ENCODE measurements around the gene NFKBIA. TPM values are rescaled to one million over a fixed set of nuclear protein-coding genes. Genes with fewer than 3 reads are reported as not detected.
"Not testable (repeated sequence)": the region's sequence is repeated elsewhere in the genome, so short reads cannot be mapped to it uniquely, and the experiment has no call there.

The NFKBIA gene
- total RNA-seq, 6 donors from 2014 or later: 292 to 944 (median 610) TPM

DNA sequence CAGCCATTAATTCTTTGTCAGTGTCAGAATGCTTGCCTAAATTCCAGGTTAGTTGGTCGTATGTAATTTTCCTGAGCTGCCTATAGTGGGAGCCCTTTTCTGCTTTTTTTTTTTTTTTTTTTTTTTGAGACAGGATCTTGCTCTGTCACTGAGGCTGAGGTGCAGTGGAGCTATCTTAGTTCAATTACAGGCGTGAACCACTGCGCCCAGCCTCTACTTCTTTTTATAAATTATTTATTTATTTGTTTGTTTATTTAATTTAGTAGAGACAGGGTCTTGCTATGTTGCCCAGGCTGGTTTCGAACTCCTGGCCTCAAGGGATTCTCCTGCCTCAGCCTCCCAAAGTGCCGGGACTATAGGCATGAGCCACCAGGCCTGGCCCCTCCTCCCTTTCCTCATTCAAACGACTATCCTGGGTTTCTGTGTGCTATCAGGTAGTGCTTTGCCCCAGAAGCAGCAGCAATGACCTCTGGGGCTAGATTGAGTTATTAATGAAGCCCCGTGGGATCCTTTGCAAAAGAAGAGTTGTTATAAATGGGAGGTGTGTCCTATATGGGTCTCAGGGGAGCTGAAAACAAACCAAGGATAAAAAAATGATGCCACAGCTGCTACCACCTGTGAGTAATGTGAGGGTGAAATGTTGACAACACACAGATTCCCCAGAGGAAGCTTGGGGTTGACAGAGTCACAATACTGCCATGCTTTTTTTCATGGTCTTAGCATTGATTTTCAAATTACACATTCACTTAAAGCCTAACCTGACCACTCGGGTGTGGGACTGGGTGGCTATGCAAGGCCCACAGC, 34.6 kb upstream of the NFKBIA start:
- no peak for TF ChIP-seq POLR2A (IDR thresholded peaks at IDR 0.05)
- TF ChIP-seq, protein P1, sequence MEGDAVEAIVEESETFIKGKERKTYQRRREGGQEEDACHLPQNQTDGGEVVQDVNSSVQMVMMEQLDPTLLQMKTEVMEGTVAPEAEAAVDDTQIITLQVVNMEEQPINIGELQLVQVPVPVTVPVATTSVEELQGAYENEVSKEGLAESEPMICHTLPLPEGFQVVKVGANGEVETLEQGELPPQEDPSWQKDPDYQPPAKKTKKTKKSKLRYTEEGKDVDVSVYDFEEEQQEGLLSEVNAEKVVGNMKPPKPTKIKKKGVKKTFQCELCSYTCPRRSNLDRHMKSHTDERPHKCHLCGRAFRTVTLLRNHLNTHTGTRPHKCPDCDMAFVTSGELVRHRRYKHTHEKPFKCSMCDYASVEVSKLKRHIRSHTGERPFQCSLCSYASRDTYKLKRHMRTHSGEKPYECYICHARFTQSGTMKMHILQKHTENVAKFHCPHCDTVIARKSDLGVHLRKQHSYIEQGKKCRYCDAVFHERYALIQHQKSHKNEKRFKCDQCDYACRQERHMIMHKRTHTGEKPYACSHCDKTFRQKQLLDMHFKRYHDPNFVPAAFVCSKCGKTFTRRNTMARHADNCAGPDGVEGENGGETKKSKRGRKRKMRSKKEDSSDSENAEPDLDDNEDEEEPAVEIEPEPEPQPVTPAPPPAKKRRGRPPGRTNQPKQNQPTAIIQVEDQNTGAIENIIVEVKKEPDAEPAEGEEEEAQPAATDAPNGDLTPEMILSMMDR (IDR thresholded peaks at IDR 0.05): peak in 2 of 6 experiments; percentile 5 to 20
- DNase-seq (no peak), ATAC-seq (ENCODE audit: low FRiP score in 2 of 2) (no peak)
- peaks cover 0 to 3% (median 0%) of the 10 kb centered on the region in 4 donors for H3K9me3 ChIP-seq
- H3K27me3 ChIP-seq: no peaks in the 10 kb centered on the region
- H3K4me3 ChIP-seq: no peak overlapping the region
- H3K4me1 ChIP-seq: no peaks in the 10 kb centered on the region
- H3K27ac ChIP-seq: no peak overlapping the region
- no peaks in the 10 kb centered on the region for H3K36me3 ChIP-seq
- WGBS, 2 donors: 68 to 72% methylated on average over 8 of the region's 8 CpGs

DNA sequence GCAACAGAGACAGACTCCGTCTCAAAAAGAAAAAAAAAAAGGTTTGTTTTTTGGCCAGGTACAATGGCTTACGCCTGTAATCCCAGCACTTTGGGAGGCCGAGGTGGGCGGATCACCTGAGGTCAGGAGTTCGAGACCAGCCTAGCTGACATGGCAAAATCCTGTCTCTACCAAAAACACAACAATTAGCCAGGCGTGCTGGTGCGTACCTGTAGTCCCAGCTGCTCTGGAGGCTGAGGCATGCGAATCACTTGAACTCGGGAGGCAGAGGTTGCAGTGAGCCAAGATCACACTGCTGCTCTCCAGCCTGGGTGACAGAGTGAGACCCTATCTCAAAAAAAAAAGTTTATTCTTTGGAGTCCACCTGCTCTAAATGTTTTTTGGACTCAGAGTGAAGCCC, 33.9 kb upstream of the NFKBIA start:
- not testable (repeated sequence) for H3K4me3 ChIP-seq; H3K36me3 ChIP-seq; DNase-seq; ATAC-seq (ENCODE audit: low FRiP score in 2 of 2); H3K4me1 ChIP-seq; H3K9me3 ChIP-seq; H3K27me3 ChIP-seq; H3K27ac ChIP-seq
- WGBS, 2 donors: 97 to 99% methylated on average over 9 of the region's 9 CpGs

DNA sequence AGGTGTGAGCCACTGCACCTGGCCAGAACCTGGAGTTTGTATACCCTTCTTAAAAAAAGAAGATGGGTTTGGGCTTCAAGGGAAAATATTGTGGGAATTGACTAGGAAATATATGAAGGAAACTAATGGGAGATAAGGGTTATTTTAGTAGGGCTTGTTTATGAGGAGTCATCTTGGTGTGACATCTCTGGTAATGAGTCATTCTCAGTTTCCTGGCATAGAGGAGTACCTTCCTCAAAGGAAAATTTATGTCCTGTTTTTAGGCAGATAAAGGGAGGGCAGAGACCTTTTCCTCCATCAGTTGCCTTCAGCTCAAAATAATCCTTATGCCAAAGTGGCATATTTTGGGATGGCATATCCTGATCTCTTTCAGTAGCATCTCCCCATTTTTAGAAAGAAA, 30.6 kb upstream of the NFKBIA start:
- Histone ChIP-seq H3K36me3 (no peaks in the 10 kb centered on the region), H3K27ac (no peak overlapping the region), H3K27me3 (no peaks in the 10 kb centered on the region), H3K9me3 (no peaks in the 10 kb centered on the region), H3K4me1 (no peaks in the 10 kb centered on the region), H3K4me3 (no peak overlapping the region)
- DNase-seq: no peak
- TF ChIP-seq POLR2A (IDR thresholded peaks at IDR 0.05) (no peak), EP300 (IDR thresholded peaks at IDR 0.05) (no peak), POLR2AphosphoS5 (IDR thresholded peaks at IDR 0.05) (no peak)
- TF ChIP-seq, protein P1 (IDR thresholded peaks at IDR 0.05): no peak
- ATAC-seq (ENCODE audit: low FRiP score in 2 of 2): no peak

GRCh38 chr14:35433826-35434225, 29.3 kb upstream of the NFKBIA start:
- no peaks in the 10 kb centered on the region for H3K9me3 ChIP-seq
- DNase-seq: no peak
- H3K4me1 ChIP-seq: no peaks in the 10 kb centered on the region
- H3K27me3 ChIP-seq: no peaks in the 10 kb centered on the region
- WGBS, 2 donors: 93 to 100% methylated on average over 1 of the region's 1 CpG
- TF ChIP-seq, protein P1 (IDR thresholded peaks at IDR 0.05): no peak
- no peak for TF ChIP-seq EP300 (IDR thresholded peaks at IDR 0.05)
- no peak for TF ChIP-seq POLR2AphosphoS5 (IDR thresholded peaks at IDR 0.05)
- no peak for TF ChIP-seq POLR2A (IDR thresholded peaks at IDR 0.05)
- ATAC-seq (ENCODE audit: low FRiP score in 2 of 2): no peak
- no peaks in the 10 kb centered on the region for H3K36me3 ChIP-seq
- H3K4me3 ChIP-seq: no peak overlapping the region
- H3K27ac ChIP-seq: no peak overlapping the region

GRCh38 chr14:35430459-35431199, 26.1 kb upstream of the NFKBIA start:
- H3K27me3 ChIP-seq: no peaks in the 10 kb centered on the region
- H3K9me3 ChIP-seq: no peaks in the 10 kb centered on the region
- ATAC-seq (ENCODE audit: low FRiP score in 2 of 2): no peak
- 72 to 82% methylated on average over 13 of the region's 13 CpGs for WGBS, 2 donors
- no peak for TF ChIP-seq POLR2AphosphoS5 (IDR thresholded peaks at IDR 0.05)
- TF ChIP-seq EP300 (IDR thresholded peaks at IDR 0.05): no peak
- TF ChIP-seq, protein P1 (IDR thresholded peaks at IDR 0.05): no peak
- no peak for TF ChIP-seq POLR2A (IDR thresholded peaks at IDR 0.05)
- peaks cover 0 to 6% (median 0%) of the 10 kb centered on the region in 4 donors for H3K4me1 ChIP-seq
- no peak overlapping the region for H3K27ac ChIP-seq
- no peak overlapping the region for H3K4me3 ChIP-seq
- DNase-seq: no peak
- no peaks in the 10 kb centered on the region for H3K36me3 ChIP-seq
